ENCODE measurements around the gene ATF6B.
"Not testable (repeated sequence)": the region's sequence is repeated elsewhere in the genome, so short reads cannot be mapped to it uniquely, and the experiment has no call there.

The ATF6B gene

GRCh38 chr6:32069460-32069859, 58.6 kb downstream of the ATF6B start:
- H3K14ac ChIP-seq (ENCODE audit: low read length): no peak overlapping the region
- no peak overlapping the region for H4K91ac ChIP-seq (ENCODE audit: low read depth, low read length)
- H4K8ac ChIP-seq (ENCODE audit: low read depth, low read length): no peak overlapping the region
- no peak overlapping the region for H2BK120ac ChIP-seq (ENCODE audit: insufficient read depth, low read length, poor library complexity)
- H3K9ac ChIP-seq (ENCODE audit: low read length): no peak overlapping the region
- H3K4ac ChIP-seq (ENCODE audit: low read depth, low read length): no peak overlapping the region
- no peaks in the 10 kb centered on the region for H3K36me3 ChIP-seq (ENCODE audit: control insufficient read depth in 1 of 2, insufficient read depth in 2 of 2, low read length in 2 of 2)
- H3K79me1 ChIP-seq (ENCODE audit: low read length): no peaks in the 10 kb centered on the region
- no peak overlapping the region for H3K18ac ChIP-seq (ENCODE audit: low read length)
- no peak overlapping the region for H2BK12ac ChIP-seq (ENCODE audit: low read length)
- H3K79me2 ChIP-seq (ENCODE audit: control insufficient read depth, insufficient read depth, low read length, poor library complexity): no peaks in the 10 kb centered on the region
- no peak overlapping the region for H2AFZ ChIP-seq (ENCODE audit: insufficient read depth, low read length, poor library complexity)
- no peak overlapping the region for H3K4me2 ChIP-seq (ENCODE audit: low read length)
- no peak for DNase-seq
- H2AK5ac ChIP-seq (ENCODE audit: low read length): no peak overlapping the region
- no peak overlapping the region for H3K27ac ChIP-seq (ENCODE audit: low read depth, low read length)
- WGBS (ENCODE audit: extremely low coverage, insufficient coverage, insufficient read length): no CpG with 5 or more reads among the region's 17 CpGs
- H4K12ac ChIP-seq (ENCODE audit: low read depth, low read length): no peak overlapping the region
- no peaks in the 10 kb centered on the region for H3K27me3 ChIP-seq (ENCODE audit: insufficient read depth, low read length)
- H3K23ac ChIP-seq (ENCODE audit: low read length): no peak overlapping the region
- no peak overlapping the region for H3K4me3 ChIP-seq (ENCODE audit: low read depth, low read length)
- H3K4me1 ChIP-seq (ENCODE audit: control insufficient read depth in 1 of 2, insufficient read depth in 2 of 2, low read length in 2 of 2): no peaks in the 10 kb centered on the region
- no peak overlapping the region for H2BK5ac ChIP-seq (ENCODE audit: low read depth, low read length, poor library complexity)
- no peaks in the 10 kb centered on the region for H3K9me3 ChIP-seq (ENCODE audit: insufficient read depth, low read depth, low read length)

- Histone ChIP-seq H2BK12ac (ENCODE audit: low read length) (no peak overlapping the region), H3K36me3 (ENCODE audit: control insufficient read depth in 1 of 2, insufficient read depth in 2 of 2, low read length in 2 of 2) (no peaks in the 10 kb centered on the region), H3K79me1 (ENCODE audit: low read length) (no peaks in the 10 kb centered on the region), H3K4me3 (ENCODE audit: low read depth, low read length) (no peak overlapping the region), H2BK120ac (ENCODE audit: insufficient read depth, low read length, poor library complexity) (no peak overlapping the region), H3K4me2 (ENCODE audit: low read length) (no peak overlapping the region), H3K79me2 (ENCODE audit: control insufficient read depth, insufficient read depth, low read length, poor library complexity) (no peaks in the 10 kb centered on the region), H3K14ac (ENCODE audit: low read length) (no peak overlapping the region), H4K91ac (ENCODE audit: low read depth, low read length) (no peak overlapping the region), H2AFZ (ENCODE audit: insufficient read depth, low read length, poor library complexity) (no peak overlapping the region), H3K23ac (ENCODE audit: low read length) (no peak overlapping the region), H4K12ac (ENCODE audit: low read depth, low read length) (no peak overlapping the region), H3K4me1 (ENCODE audit: control insufficient read depth in 1 of 2, insufficient read depth in 2 of 2, low read length in 2 of 2) (no peaks in the 10 kb centered on the region), H3K27me3 (ENCODE audit: insufficient read depth, low read length) (no peaks in the 10 kb centered on the region), H3K9me3 (ENCODE audit: insufficient read depth, low read depth, low read length) (no peaks in the 10 kb centered on the region), H2AK5ac (ENCODE audit: low read length) (no peak overlapping the region), H3K4ac (ENCODE audit: low read depth, low read length) (no peak overlapping the region), H3K9ac (ENCODE audit: low read length) (no peak overlapping the region), H4K8ac (ENCODE audit: low read depth, low read length) (no peak overlapping the region), H3K27ac (ENCODE audit: low read depth, low read length) (no peak overlapping the region), H3K18ac (ENCODE audit: low read length) (no peak overlapping the region), H2BK5ac (ENCODE audit: low read depth, low read length, poor library complexity) (no peak overlapping the region)
- DNase-seq: no peak
- WGBS (ENCODE audit: extremely low coverage, insufficient coverage, insufficient read length): no CpG with 5 or more reads among the region's 14 CpGs
These were observed 59.2 kb downstream of the ATF6B start for GRCh38 chr6:32068867-32069266.

- H3K4me1 ChIP-seq (ENCODE audit: control insufficient read depth in 1 of 2, insufficient read depth in 2 of 2, low read length in 2 of 2); H3K27ac ChIP-seq (ENCODE audit: low read depth, low read length); H3K79me1 ChIP-seq (ENCODE audit: low read length); H3K9ac ChIP-seq (ENCODE audit: low read length); H3K9me3 ChIP-seq (ENCODE audit: insufficient read depth, low read depth, low read length); H2BK120ac ChIP-seq (ENCODE audit: insufficient read depth, low read length, poor library complexity); H4K12ac ChIP-seq (ENCODE audit: low read depth, low read length); H2AFZ ChIP-seq (ENCODE audit: insufficient read depth, low read length, poor library complexity); H2BK12ac ChIP-seq (ENCODE audit: low read length); H4K8ac ChIP-seq (ENCODE audit: low read depth, low read length); H3K27me3 ChIP-seq (ENCODE audit: insufficient read depth, low read length); H3K18ac ChIP-seq (ENCODE audit: low read length); DNase-seq; H3K14ac ChIP-seq (ENCODE audit: low read length); H3K23ac ChIP-seq (ENCODE audit: low read length); H4K91ac ChIP-seq (ENCODE audit: low read depth, low read length); H3K4me3 ChIP-seq (ENCODE audit: low read depth, low read length); H3K36me3 ChIP-seq (ENCODE audit: control insufficient read depth in 1 of 2, insufficient read depth in 2 of 2, low read length in 2 of 2); H3K4ac ChIP-seq (ENCODE audit: low read depth, low read length); H2BK5ac ChIP-seq (ENCODE audit: low read depth, low read length, poor library complexity); H3K79me2 ChIP-seq (ENCODE audit: control insufficient read depth, insufficient read depth, low read length, poor library complexity); H3K4me2 ChIP-seq (ENCODE audit: low read length); H2AK5ac ChIP-seq (ENCODE audit: low read length): not testable (repeated sequence)
- WGBS (ENCODE audit: extremely low coverage, insufficient coverage, insufficient read length): no CpG with 5 or more reads among the region's 13 CpGs
These were observed 59.7 kb downstream of the ATF6B start for GRCh38 chr6:32068315-32068714.

GRCh38 chr6:32067521-32067920, 60.5 kb downstream of the ATF6B start:
- H4K91ac ChIP-seq (ENCODE audit: low read depth, low read length); H3K9me3 ChIP-seq (ENCODE audit: insufficient read depth, low read depth, low read length); H2BK120ac ChIP-seq (ENCODE audit: insufficient read depth, low read length, poor library complexity); H3K9ac ChIP-seq (ENCODE audit: low read length); H3K4me3 ChIP-seq (ENCODE audit: low read depth, low read length); H3K79me2 ChIP-seq (ENCODE audit: control insufficient read depth, insufficient read depth, low read length, poor library complexity); H3K79me1 ChIP-seq (ENCODE audit: low read length); H3K4ac ChIP-seq (ENCODE audit: low read depth, low read length); H2BK12ac ChIP-seq (ENCODE audit: low read length); H2BK5ac ChIP-seq (ENCODE audit: low read depth, low read length, poor library complexity); H3K14ac ChIP-seq (ENCODE audit: low read length); H2AFZ ChIP-seq (ENCODE audit: insufficient read depth, low read length, poor library complexity); H2AK5ac ChIP-seq (ENCODE audit: low read length); H4K12ac ChIP-seq (ENCODE audit: low read depth, low read length); H3K27me3 ChIP-seq (ENCODE audit: insufficient read depth, low read length); H3K4me1 ChIP-seq (ENCODE audit: control insufficient read depth in 1 of 2, insufficient read depth in 2 of 2, low read length in 2 of 2); H3K23ac ChIP-seq (ENCODE audit: low read length); H3K4me2 ChIP-seq (ENCODE audit: low read length); H4K8ac ChIP-seq (ENCODE audit: low read depth, low read length); H3K18ac ChIP-seq (ENCODE audit: low read length); DNase-seq; H3K27ac ChIP-seq (ENCODE audit: low read depth, low read length); H3K36me3 ChIP-seq (ENCODE audit: control insufficient read depth in 1 of 2, insufficient read depth in 2 of 2, low read length in 2 of 2): not testable (repeated sequence)
- no CpG with 5 or more reads among the region's 19 CpGs for WGBS (ENCODE audit: extremely low coverage, insufficient coverage, insufficient read length)
